PC-3 (cell line): ENCODE measurements around the gene EPGN. TPM values are rescaled to one million over a fixed set of nuclear protein-coding genes. Genes with fewer than 3 reads are reported as not detected.

ENCODE experiments used
- ATAC-seq: fragments of 200-7000 bp; cut with Tn5 transposase; 2 replicates; pipeline ENCODE4 v1.9.1; 2020; ENCODE audit warnings: mild to moderate bottlenecking, moderate library complexity
- BruUV-seq: library from RNA; stranded (reverse); fragments of 400-500 nt; replicated peaks from 2 replicates; lab custom pipeline; 2021; lab: Mats Ljungman, UMichigan
- CTCF ChIA-PET: fragments of 300-600 bp; sonication (Branson Sonifier 250); formaldehyde crosslinking; loops from one replicate; lab custom pipeline; 2022; ENCODE audit warnings: antibody characterized with exemption; lab: Charles Lee
- POLR2A ChIA-PET: fragments of 300-600 bp; sonication (Branson Sonifier 250); formaldehyde crosslinking; loops from one replicate; lab custom pipeline; 2022; ENCODE audit warnings: antibody characterized with exemption; ENCODE audit not compliant: unreplicated experiment; lab: Charles Lee
- DNase-seq: peaks from one replicate; pipeline ENCODE4 v3.0.0-alpha.2; 2015
- H2AFZ ChIP-seq: fragments of 300-600 bp; sonication (generic); 2 replicates; pipeline ENCODE4 v1.6.0; 2016; ENCODE audit warnings: antibody characterized with exemption, low read length
- H3F3A ChIP-seq: fragments of 300-600 bp; sonication (generic); one replicate; pipeline ENCODE4 v1.6.0; 2017; ENCODE audit warnings: antibody characterized with exemption, low read length, control low read depth, mild to moderate bottlenecking; ENCODE audit not compliant: unreplicated experiment
- H3K27ac ChIP-seq: fragments of 300-600 bp; sonication (generic); 2 replicates; pipeline ENCODE4 v1.5.1; 2016; ENCODE audit warnings: mild to moderate bottlenecking, low read length
- H3K27me3 ChIP-seq: fragments of 300-600 bp; sonication (generic); 2 replicates; pipeline ENCODE4 v1.6.1; 2016; ENCODE audit warnings: low read length, mixed read lengths
- H3K36me3 ChIP-seq: fragments of 300-600 bp; sonication (generic); 2 replicates; pipeline ENCODE4 v1.6.1; 2016; ENCODE audit warnings: low read depth, mixed run types, low read length, mixed read lengths
- H3K4me1 ChIP-seq: fragments of 300-600 bp; sonication (generic); 2 replicates; pipeline ENCODE4 v1.5.1; 2016; ENCODE audit warnings: low read length; ENCODE audit not compliant: insufficient read depth
- H3K4me2 ChIP-seq: fragments of 300-600 bp; sonication (generic); 2 replicates; pipeline ENCODE4 v1.6.0; 2016; ENCODE audit warnings: low read length
- H3K4me3 ChIP-seq: fragments of 300-600 bp; sonication (generic); 2 replicates; pipeline ENCODE4 v1.5.1; 2016; ENCODE audit warnings: mild to moderate bottlenecking, low read length, mixed read lengths
- H3K79me2 ChIP-seq: fragments of 300-600 bp; sonication (generic); 2 replicates; pipeline ENCODE4 v1.6.1; 2017; ENCODE audit warnings: low read length, mixed read lengths
- H3K9ac ChIP-seq: fragments of 300-600 bp; sonication (generic); 2 replicates; pipeline ENCODE4 v1.6.0; 2016; ENCODE audit warnings: mild to moderate bottlenecking, low read length
- H3K9me2 ChIP-seq: fragments of 300-600 bp; sonication (generic); replicated peaks from 2 replicates; pipeline ENCODE4 v1.6.1; 2016; ENCODE audit warnings: mixed run types, low read length, mixed read lengths
- H3K9me3 ChIP-seq: fragments of 300-600 bp; sonication (generic); 2 replicates; pipeline ENCODE4 v1.6.1; 2016; ENCODE audit warnings: low read length, mixed read lengths
- H4K20me1 ChIP-seq: fragments of 300-600 bp; sonication (generic); 2 replicates; pipeline ENCODE4 v1.6.1; 2016; ENCODE audit warnings: low read length, mixed read lengths
- CTCF ChIP-seq: fragments of 300-600 bp; sonication (generic); conservative IDR thresholded peaks from 2 replicates; pipeline ENCODE4 v1.5.1; 2017; ENCODE audit warnings: antibody characterized with exemption, low read depth, mild to moderate bottlenecking, low read length
- EZH2 ChIP-seq: fragments of 300-600 bp; sonication (generic); IDR thresholded peaks from one replicate; pipeline ENCODE4 v1.6.1; 2017; ENCODE audit warnings: antibody characterized with exemption, mild to moderate bottlenecking, low read length; ENCODE audit not compliant: unreplicated experiment
- EZH2phosphoT487 ChIP-seq: fragments of 300-600 bp; sonication (generic); IDR thresholded peaks from 2 replicates; pipeline ENCODE4 v1.6.1; 2018; ENCODE audit warnings: mild to moderate bottlenecking, antibody characterized with exemption, low read length, borderline replicate concordance
- intact Hi-C: fragments of 100-400 bp; cut with micrococcal nuclease; formaldehyde crosslinking; loops from 2 replicates; pipeline ENCODE4 v1.9.0; 2023
- total RNA-seq: library from RNA; depleted of rRNA; stranded (reverse); fragments of >200 nt; gene quantifications from 2 replicates; pipeline ENCODE4 v1.2.3, GENCODE V29; 2014; rRNA removed

Gene EPGN
- total RNA-seq, 1 experiment from 2014 or later = 98.0 TPM

- H3F3A ChIP-seq = no peaks in the 10 kb centered on the region
- TF ChIP-seq CTCF (no peak), EZH2 (no peak), EZH2phosphoT487 (no peak)
- H3K79me2 ChIP-seq = no peaks in the 10 kb centered on the region
- H2AFZ ChIP-seq = no peak overlapping the region
- intact Hi-C loops = no loop called here
- DNase-seq = no peak
- H3K27me3 ChIP-seq = no peaks in the 10 kb centered on the region
- ChIA-PET CTCF (no interaction called here), POLR2A (no interaction called here)
- no TSS peak for BruUV-seq
- no peaks in the 10 kb centered on the region for H3K9me3 ChIP-seq
- H3K4me2 ChIP-seq = no peak overlapping the region
- H3K9me2 ChIP-seq = no peaks in the 10 kb centered on the region
- H3K9ac ChIP-seq = no peak overlapping the region
- H3K27ac ChIP-seq = no peak overlapping the region
- no peaks in the 10 kb centered on the region for H3K36me3 ChIP-seq
- no peaks in the 10 kb centered on the region for H4K20me1 ChIP-seq
- no peak for ATAC-seq
- H3K4me1 ChIP-seq = peaks cover 38% of the 10 kb centered on the region
- H3K4me3 ChIP-seq = no peak overlapping the region
Observed at GRCh38 chr4:74365761-74366160, 57.5 kb downstream of the EPGN start.

Other genes starting within 250 kb of the EPGN start
- gene CXCL2, start 209.3 kb upstream of the EPGN start, total RNA-seq = 165 and 172 TPM in 2 replicates
- 33.4 and 34.0 TPM in 2 replicates for gene MTHFD2L, start 150.4 kb upstream of the EPGN start, total RNA-seq
- 1.3 and 2.2 TPM in 2 replicates for gene EREG, start 56.7 kb downstream of the EPGN start, total RNA-seq
- 203 and 222 TPM in 2 replicates for gene AREG, start 136.7 kb downstream of the EPGN start, total RNA-seq